DOHH2 (cell line): ENCODE data around the gene ZNF683.

Source experiments
- CTCF ChIP-seq: fragments of 200-600 bp; sonication (generic); IDR thresholded peaks from one replicate; pipeline ENCODE4 v1.5.1; 2014; ENCODE audit warnings: antibody characterized with exemption, mild to moderate bottlenecking, low read depth, low read length; ENCODE audit not compliant: poor library complexity, severe bottlenecking
- EZH2phosphoT487 ChIP-seq: fragments of 200-600 bp; sonication (generic); IDR thresholded peaks from 2 replicates; pipeline ENCODE4 v1.6.1; 2017; ENCODE audit warnings: borderline replicate concordance, mild to moderate bottlenecking, antibody characterized with exemption, low read length, moderate library complexity, mixed read lengths

DNA sequence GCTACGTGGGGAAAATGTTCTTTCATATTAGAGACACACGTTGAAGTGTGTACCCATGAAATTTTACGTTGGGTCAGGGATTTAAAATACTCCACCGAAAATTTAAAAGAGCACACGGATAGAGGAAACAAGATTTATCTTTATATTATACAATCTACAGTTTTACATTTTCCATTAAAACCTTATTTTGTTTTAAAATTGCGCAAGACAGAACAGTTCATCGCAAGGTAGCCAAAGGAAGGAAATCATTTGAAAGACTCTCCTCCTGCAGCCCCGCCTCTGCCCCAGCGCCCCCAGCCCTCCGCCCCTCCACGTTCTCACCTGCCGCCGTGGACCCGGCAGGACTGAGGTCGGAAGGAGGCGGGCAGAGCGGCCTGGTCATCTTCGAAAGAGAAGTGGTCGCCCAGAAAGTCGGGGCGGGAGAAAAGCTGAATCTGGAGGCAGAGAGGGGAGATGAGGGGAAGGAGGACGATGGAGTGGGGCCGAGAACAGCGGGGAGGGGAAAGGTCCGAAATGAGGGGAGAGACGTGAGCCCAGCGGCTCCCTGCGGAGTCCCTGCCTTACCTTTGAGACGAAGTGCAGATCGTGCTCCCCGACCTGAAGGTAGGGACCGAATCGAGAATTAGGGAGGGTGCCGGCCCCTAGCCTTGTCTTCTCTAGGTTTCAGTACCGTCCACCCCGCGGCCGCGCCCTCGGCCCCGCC lies 36.6 kb downstream of the ZNF683 start:
- TF ChIP-seq CTCF (no peak), EZH2phosphoT487 (no peak)
